Tibial artery (tissue), 4 donors: ENCODE results near the gene CCDC127.
"Not testable (repeated sequence)": the region's sequence is repeated elsewhere in the genome, so short reads cannot be mapped to it uniquely, and the experiment has no call there.

Experiments used
- DNase-seq, 2 donors: peaks; one replicate each; pipeline ENCODE4 v3.0.0-alpha.2; 2019
- H3K27ac ChIP-seq, 2 donors: fragments of 200-600 bp; sonication (generic) in 1 of 2; 1 replicate in 1 of 2; 2 replicates in 1 of 2; pipeline ENCODE4 v1.5.1; 2018 to 2019; ENCODE audit warnings: mild to moderate bottlenecking in 1 of 2
- H3K27me3 ChIP-seq, 2 donors: fragments of 200-600 bp; sonication (generic) in 1 of 2; one replicate each; pipeline versions ENCODE4 v1.5.1 to v1.6.0; 2016 to 2019
- H3K36me3 ChIP-seq, 3 donors: fragments of 200-600 bp; sonication (generic) in 2 of 3; one replicate each; pipeline ENCODE4 v1.5.1; 2016 to 2019; ENCODE audit warnings: mild to moderate bottlenecking in 2 of 3
- H3K4me1 ChIP-seq, 4 donors: fragments of 200-600 bp; sonication (generic) in 2 of 4; 1 replicate in 3 of 4; 2 replicates in 1 of 4; pipeline ENCODE4 v1.5.1; 2016 to 2019
- H3K4me3 ChIP-seq, 2 donors: fragments of 200-600 bp; sonication (generic) in 1 of 2; 1 replicate in 1 of 2; 2 replicates in 1 of 2; pipeline ENCODE4 v1.5.1; 2018 to 2019; ENCODE audit warnings: mild to moderate bottlenecking in 2 of 2
- H3K9me3 ChIP-seq, 3 donors: fragments of 200-600 bp; sonication (generic) in 1 of 3; one replicate each; pipeline ENCODE4 v1.5.1; 2016 to 2019
- intact Hi-C: fragments of 100-400 bp; cut with DNase I; formaldehyde crosslinking; loops from one replicate; pipeline ENCODE4 v1.15.0; 2023; ENCODE audit warnings: low total_unique reads
- TF ChIP-seq, protein P1 (sequence below), 2 experiments: fragments of 200-600 bp in 1 of 2; fragments of 450-650 bp in 1 of 2; IDR thresholded peaks; one replicate each; pipeline ENCODE4 v1.5.1; 2017 to 2019; ENCODE audit warnings: antibody characterized with exemption in 2 of 2, mild to moderate bottlenecking in 1 of 2, moderate library complexity in 1 of 2

CCDC127 gene

DNA sequence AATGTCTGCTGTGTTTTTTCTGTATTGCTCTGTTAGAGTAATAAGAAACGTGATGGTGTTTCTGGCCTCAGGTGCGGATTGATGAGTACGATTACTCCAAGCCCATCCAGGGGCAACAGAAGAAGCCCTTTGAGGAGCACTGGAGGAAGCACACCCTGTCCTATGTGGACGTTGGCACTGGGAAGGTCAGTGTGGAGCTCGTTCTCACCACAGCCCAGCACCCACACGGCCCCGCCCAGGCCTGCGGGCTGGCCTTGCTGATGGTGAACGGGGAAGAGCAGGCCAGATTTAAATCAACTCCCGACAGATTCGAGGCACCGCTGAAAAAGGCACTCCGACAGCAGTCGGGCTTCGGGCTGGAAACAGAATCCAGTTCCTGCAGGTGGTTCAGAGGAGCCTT lies 36.4 kb upstream of the CCDC127 start:
- H3K4me3 ChIP-seq, H3K27me3 ChIP-seq, H3K27ac ChIP-seq, H3K4me1 ChIP-seq, DNase-seq, intact Hi-C loops, H3K9me3 ChIP-seq: not testable (repeated sequence)
- H3K36me3 ChIP-seq = peaks cover 48 to 94% (median 70%) of the 10 kb centered on the region in 3 donors

DNA sequence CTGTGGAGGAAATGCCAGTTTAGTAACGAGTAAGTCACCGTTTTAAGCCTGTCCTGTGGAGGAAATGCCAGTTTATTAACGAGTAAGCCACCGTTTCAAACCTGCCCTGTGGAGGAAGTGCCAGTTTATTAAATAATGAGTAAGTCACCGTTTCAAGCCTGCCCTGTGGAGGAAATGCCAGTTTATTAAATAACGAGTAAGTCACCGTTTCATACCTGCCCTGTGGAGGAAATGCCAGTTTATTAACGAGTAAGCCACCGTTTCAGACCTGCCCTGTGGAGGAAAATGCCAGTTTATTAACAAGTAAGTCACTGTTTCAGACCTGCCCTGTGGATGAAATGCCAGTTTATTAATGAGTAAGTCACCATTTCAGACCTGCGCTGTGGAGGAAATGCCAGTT lies 34.6 kb upstream of the CCDC127 start:
- no peak for DNase-seq
- H3K4me3 ChIP-seq = no peak overlapping the region
- no peaks in the 10 kb centered on the region for H3K27me3 ChIP-seq
- no peak overlapping the region for H3K27ac ChIP-seq
- no peaks in the 10 kb centered on the region for H3K9me3 ChIP-seq
- H3K4me1 ChIP-seq = no peaks in the 10 kb centered on the region
- peaks cover 56 to 95% (median 80%) of the 10 kb centered on the region in 3 donors for H3K36me3 ChIP-seq
- TF ChIP-seq, protein P1, sequence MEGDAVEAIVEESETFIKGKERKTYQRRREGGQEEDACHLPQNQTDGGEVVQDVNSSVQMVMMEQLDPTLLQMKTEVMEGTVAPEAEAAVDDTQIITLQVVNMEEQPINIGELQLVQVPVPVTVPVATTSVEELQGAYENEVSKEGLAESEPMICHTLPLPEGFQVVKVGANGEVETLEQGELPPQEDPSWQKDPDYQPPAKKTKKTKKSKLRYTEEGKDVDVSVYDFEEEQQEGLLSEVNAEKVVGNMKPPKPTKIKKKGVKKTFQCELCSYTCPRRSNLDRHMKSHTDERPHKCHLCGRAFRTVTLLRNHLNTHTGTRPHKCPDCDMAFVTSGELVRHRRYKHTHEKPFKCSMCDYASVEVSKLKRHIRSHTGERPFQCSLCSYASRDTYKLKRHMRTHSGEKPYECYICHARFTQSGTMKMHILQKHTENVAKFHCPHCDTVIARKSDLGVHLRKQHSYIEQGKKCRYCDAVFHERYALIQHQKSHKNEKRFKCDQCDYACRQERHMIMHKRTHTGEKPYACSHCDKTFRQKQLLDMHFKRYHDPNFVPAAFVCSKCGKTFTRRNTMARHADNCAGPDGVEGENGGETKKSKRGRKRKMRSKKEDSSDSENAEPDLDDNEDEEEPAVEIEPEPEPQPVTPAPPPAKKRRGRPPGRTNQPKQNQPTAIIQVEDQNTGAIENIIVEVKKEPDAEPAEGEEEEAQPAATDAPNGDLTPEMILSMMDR (IDR thresholded peaks at IDR 0.05) = no peak
- intact Hi-C loops = no loop called here

DNA sequence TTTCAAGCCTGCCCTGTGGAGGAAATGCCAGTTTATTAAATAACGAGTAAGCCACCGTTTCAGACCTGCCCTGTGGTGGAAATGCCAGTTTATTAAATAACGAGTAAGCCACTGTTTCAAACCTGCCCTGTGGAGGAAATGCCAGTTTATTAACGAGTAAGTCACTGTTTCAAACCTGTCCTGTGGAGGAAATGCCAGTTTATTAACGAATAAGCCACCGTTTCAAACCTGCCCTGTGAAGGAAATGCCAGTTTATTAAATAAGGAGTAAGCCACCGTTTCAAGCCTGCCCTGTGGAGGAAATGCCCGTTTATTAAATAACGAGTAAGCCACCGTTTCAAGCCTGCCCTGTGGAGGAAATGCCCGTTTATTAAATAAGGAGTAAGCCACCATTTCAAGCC lies 34.0 kb upstream of the CCDC127 start:
- H3K27ac ChIP-seq, intact Hi-C loops, H3K4me3 ChIP-seq, H3K9me3 ChIP-seq, DNase-seq, H3K27me3 ChIP-seq, H3K4me1 ChIP-seq: not testable (repeated sequence)
- peaks cover 53 to 95% (median 78%) of the 10 kb centered on the region in 3 donors for H3K36me3 ChIP-seq

DNA sequence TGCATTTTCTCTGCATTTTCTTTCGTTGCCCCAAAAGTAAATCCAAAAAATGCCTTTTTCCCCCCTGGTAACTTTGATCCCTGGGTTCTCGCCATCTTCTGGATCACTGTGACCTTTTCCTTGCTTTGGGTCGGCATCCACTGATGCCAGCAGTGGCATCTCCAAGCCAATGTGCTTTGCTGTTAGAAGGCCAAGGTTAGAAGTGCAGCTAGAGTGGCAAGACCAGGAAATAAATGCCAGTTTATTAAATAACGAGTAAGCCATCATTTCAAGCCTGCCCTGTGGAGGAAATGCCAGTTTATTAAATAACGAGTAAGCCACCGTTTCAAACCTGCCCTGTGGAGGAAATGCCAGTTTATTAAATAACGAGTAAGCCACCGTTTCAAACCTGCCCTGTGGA lies 33.6 kb upstream of the CCDC127 start:
- H3K27ac ChIP-seq, H3K4me3 ChIP-seq, DNase-seq, H3K9me3 ChIP-seq, H3K27me3 ChIP-seq, H3K4me1 ChIP-seq, intact Hi-C loops: not testable (repeated sequence)
- H3K36me3 ChIP-seq = peaks cover 49 to 91% (median 73%) of the 10 kb centered on the region in 3 donors

DNA sequence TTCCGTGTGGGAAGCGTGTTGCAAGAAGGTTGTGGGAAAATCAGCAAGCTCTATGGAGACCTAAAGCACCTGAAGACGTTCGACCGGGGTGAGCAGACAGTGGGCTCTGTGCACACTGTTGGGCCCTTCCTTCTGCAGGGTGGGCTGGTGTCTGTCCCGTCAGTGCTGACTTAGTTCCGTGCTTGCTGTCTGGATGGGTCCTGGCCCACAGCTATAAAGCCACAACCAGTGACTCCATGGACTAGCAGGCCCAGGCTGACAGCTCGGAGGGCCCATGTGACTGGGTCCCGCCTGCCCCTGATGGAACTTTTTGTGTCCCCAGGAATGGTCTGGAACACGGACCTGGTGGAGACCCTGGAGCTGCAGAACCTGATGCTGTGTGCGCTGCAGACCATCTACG lies 33.1 kb upstream of the CCDC127 start:
- peaks cover 44 to 88% (median 72%) of the 10 kb centered on the region in 3 donors for H3K36me3 ChIP-seq
- H3K27ac ChIP-seq, intact Hi-C loops: not testable (repeated sequence)

DNA sequence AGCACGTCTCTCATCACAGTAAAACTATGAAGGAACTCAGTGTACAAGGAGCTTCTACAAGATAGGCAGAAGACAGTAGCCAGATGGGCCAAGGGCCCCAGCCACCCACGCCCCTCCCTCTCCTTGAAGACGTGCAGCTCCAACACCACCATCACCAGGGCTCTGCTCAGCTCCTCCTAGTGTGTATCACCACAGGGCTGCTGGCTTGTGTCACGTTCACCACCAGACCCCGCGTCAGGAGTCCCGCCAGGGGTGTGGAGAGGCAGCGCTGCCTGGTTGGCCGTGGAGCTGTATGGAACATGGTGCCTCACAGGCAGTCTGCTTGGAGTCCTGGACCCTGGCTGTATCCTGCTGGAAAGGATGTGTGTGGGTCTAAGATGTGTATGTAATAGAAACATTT lies 32.4 kb upstream of the CCDC127 start:
- H3K4me3 ChIP-seq, H3K27me3 ChIP-seq, DNase-seq, H3K4me1 ChIP-seq, H3K9me3 ChIP-seq, intact Hi-C loops, H3K27ac ChIP-seq: not testable (repeated sequence)
- H3K36me3 ChIP-seq = peaks cover 43 to 88% (median 75%) of the 10 kb centered on the region in 3 donors

More for the DNA sequence above, 33.1 kb upstream of the CCDC127 start:
- H3K4me1 ChIP-seq, H3K27me3 ChIP-seq, H3K9me3 ChIP-seq, DNase-seq, H3K4me3 ChIP-seq: not testable (repeated sequence)

DNA sequence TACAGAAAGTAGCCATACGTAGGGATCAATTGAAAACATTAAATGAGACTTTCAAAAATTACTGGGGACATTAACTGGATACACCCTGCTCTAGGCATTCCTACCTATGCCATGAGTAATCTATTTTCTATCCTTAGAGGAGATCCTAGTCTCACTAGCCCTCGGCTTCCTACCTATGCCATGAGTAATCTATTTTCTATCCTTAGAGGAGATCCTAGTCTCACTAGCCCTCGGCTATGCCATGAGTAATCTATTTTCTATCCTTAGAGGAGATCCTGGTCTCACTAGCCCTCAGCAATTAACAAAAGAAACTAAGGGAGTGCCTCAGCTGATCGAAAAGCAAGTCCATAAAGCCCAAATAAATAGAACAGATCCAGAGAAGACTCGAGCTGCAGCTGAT lies 27.8 kb upstream of the CCDC127 start:
- H3K36me3 ChIP-seq = peaks cover 56 to 91% (median 71%) of the 10 kb centered on the region in 3 donors
- H3K4me3 ChIP-seq, H3K4me1 ChIP-seq, H3K27ac ChIP-seq, DNase-seq, H3K27me3 ChIP-seq, H3K9me3 ChIP-seq, intact Hi-C loops: not testable (repeated sequence)

DNA sequence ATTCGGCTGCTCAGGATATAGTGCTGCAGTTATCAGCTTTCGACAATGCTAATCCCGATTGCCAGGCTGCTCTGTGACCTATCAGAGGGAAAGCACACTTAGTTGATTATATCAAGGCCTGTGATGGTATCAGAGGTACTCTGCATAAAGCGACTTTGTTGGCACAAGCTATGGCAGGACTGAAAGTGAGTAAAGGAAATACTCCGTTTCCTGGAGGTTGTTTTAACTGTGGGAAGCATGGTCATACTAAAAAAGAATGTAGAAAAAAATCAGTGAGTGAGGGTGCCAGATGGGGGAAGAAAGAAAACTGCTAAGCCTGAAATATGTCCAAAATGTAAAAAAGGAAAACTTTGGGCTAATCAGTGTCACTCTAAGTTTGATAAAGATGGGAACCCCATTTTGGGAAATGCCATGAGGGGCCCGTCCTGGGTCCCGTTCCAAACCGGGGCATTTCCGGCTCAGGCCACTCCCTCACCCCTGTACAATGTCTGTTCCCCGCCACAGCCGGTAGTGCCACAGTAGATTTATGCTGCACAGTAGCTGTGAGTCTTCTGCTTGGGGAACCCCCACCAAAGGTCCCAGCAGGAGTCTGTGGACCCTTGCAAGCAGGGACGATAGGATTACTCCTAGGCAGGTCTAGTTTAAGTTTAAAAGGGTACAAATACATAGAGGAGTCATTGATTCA lies 25.9 kb upstream of the CCDC127 start:
- DNase-seq, H3K4me1 ChIP-seq, H3K27ac ChIP-seq, H3K4me3 ChIP-seq, H3K27me3 ChIP-seq, intact Hi-C loops, H3K9me3 ChIP-seq: not testable (repeated sequence)
- H3K36me3 ChIP-seq = peaks cover 48 to 91% (median 61%) of the 10 kb centered on the region in 3 donors

DNA sequence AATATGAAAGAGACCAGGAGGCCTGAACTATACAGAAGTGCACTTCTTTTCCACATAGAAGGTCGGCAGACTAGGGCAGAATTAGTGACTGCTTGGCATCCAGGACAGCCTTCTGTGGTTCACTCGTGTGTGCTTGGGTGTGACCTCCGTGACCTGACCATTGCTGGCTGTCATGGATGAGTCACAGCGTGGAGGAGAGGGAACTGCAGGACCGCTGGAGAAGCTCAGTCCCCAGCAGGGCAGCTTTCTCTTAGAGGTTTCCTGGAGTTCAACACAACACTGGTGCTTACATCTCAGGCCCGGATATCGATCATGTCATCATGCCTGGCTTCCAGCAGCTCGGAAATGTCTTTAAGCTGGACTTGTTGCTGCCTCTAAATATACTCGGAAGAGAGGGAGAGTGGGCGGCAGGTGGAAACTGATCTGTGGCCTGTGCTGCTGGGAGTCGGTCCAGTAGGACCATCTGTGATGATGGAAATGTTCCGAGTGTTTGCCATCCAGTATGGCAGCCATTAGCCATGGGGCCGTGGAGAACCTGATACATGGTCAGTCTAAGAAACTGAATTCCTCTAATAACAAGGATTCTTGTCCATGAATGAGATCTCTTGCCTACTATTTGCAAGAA lies 23.2 kb upstream of the CCDC127 start:
- H3K4me3 ChIP-seq, DNase-seq, H3K27ac ChIP-seq, intact Hi-C loops, H3K27me3 ChIP-seq, H3K4me1 ChIP-seq, H3K9me3 ChIP-seq: not testable (repeated sequence)
- H3K36me3 ChIP-seq = peaks cover 46 to 98% (median 58%) of the 10 kb centered on the region in 3 donors

DNA sequence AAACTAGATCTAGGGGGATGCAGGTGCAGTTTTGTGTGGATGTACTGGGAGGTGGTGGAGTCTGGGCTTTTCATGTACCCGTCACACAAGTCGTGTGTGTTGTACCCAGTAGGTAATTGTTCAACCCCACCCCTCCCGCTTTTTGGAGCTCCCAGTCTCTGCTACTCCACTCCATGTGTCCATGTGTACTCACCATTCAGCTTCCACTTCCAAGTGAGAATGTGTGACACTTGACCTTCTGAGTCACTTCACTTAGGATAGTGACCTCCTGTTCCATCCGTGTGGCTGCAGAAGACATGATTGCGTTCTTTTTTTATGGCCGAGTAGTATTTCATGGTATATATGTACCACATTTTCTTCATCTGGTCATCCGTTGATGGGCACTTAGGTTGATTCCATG lies 22.6 kb upstream of the CCDC127 start:
- H3K27me3 ChIP-seq, intact Hi-C loops, DNase-seq, H3K4me3 ChIP-seq, H3K27ac ChIP-seq, H3K9me3 ChIP-seq, H3K4me1 ChIP-seq: not testable (repeated sequence)
- peaks cover 49 to 98% (median 56%) of the 10 kb centered on the region in 3 donors for H3K36me3 ChIP-seq

DNA sequence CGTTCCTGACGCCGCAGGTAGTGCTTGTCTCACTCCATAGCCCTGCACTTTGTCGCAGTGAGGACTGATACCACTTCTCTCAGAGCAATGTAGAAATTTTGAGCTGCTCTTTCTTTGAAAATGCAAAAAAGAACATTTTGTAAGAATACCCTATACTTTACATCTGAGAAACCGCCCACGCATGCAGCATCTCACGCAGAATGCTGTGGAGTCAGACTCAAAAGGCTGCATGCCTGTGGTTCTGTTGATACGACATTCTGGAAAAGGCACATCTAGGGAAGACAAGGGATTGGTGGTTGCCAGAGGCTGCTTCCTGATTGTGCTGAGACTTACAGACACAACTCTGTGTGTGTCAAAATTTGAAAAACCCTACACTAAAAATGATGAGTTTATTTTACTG lies 20.0 kb upstream of the CCDC127 start:
- peaks cover 57 to 99% (median 68%) of the 10 kb centered on the region in 3 donors for H3K36me3 ChIP-seq
- DNase-seq, H3K9me3 ChIP-seq: not testable (repeated sequence)

DNA sequence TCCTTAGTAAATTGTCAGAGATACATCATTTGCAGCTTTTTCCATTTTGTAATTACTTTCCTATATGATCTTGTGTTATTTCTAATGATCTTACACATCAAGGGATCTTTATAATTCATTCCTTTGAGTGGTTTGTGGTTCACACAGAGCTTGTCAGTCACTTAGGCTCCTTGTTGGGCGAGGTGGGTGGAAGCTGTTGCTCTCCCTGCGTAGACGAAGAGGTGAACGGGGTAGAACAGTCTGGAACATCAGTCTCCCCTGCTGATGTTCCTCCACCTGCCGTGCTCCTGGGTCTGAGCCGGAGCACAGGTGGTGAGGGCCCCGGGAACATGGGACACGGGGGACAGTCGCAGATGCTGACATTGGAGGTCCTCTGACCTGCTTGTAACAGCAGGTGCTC lies 17.6 kb upstream of the CCDC127 start:
- DNase-seq, intact Hi-C loops, H3K27me3 ChIP-seq, H3K4me3 ChIP-seq, H3K27ac ChIP-seq, H3K9me3 ChIP-seq, H3K4me1 ChIP-seq: not testable (repeated sequence)
- peaks cover 49 to 99% (median 68%) of the 10 kb centered on the region in 3 donors for H3K36me3 ChIP-seq

More for the DNA sequence above, 20.0 kb upstream of the CCDC127 start:
- H3K27ac ChIP-seq, intact Hi-C loops, H3K27me3 ChIP-seq, H3K4me1 ChIP-seq, H3K4me3 ChIP-seq: not testable (repeated sequence)
